ENCODE measurements around the gene ADD3.

Gene ADD3, protein sequence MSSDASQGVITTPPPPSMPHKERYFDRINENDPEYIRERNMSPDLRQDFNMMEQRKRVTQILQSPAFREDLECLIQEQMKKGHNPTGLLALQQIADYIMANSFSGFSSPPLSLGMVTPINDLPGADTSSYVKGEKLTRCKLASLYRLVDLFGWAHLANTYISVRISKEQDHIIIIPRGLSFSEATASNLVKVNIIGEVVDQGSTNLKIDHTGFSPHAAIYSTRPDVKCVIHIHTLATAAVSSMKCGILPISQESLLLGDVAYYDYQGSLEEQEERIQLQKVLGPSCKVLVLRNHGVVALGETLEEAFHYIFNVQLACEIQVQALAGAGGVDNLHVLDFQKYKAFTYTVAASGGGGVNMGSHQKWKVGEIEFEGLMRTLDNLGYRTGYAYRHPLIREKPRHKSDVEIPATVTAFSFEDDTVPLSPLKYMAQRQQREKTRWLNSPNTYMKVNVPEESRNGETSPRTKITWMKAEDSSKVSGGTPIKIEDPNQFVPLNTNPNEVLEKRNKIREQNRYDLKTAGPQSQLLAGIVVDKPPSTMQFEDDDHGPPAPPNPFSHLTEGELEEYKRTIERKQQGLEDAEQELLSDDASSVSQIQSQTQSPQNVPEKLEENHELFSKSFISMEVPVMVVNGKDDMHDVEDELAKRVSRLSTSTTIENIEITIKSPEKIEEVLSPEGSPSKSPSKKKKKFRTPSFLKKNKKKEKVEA

DNA sequence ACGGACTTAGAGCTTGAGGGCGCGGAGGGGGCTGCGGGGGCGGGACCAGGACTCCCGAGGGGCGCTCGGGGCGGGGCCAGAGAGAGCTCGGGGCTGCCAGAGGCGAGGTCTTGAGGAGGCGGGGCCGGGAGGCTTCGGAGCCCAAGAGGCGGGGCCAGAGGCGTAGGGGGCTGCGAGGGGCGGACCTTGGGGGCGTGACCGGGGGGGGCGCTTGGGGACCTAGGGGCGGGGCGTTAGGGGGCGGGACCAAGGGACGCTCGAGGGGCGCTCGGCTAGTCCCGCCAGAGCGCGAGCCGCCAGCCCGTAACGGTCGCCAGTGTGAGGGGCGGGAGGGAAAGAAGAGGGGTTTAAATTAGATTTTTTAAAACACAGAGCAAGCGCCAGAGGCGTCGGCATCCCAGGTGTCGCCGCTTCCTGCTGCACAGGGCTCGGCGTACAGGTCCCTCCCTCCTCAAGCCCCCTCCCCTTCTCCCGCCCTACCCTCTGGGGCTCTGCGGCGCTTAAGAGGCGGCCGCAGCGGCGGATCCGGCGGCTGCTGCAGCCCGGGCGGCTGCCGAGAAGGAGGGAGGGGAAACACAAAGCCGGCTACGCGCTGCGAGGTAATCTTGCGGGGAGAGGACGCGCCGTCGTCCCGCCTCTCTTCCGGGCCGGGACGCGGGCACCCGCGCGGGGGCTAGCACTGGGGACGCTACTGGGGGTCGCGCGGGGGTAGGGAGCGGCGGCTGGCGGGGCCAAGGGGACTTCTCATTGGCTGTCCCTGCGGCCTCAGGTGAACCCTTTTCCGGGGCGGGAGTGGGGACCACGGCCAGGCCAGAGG is at the start of gene ADD3:
ADD3 (plus strand) TSS at position 284 of the 817 bp plus-strand sequence. CDS start 92,670 bp downstream, outside the sequence.
- peak; percentile 90 for DNase-seq (ENCODE audit: low read depth)

DNA sequence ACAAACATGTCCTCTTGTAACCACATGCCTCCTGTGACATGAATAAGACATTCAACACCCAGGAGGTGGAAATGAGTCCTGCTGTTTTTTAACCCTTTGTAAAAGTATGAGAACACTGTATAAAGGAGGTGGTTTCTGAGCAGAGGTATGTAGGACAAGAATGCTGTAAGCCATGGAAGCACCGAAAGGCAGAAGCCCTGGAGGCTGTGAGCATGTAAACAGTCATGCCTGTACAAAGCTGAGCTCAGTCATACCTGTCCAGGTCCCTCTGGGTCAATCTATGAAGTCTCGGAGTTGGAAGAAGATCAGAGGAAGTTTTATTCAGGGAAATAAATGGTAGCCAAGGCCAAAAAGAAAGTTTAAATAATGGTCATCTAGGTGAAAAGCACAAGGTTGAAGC is 49.7 kb upstream of the ADD3 start:
- DNase-seq (ENCODE audit: low read depth) = no peak

DNA sequence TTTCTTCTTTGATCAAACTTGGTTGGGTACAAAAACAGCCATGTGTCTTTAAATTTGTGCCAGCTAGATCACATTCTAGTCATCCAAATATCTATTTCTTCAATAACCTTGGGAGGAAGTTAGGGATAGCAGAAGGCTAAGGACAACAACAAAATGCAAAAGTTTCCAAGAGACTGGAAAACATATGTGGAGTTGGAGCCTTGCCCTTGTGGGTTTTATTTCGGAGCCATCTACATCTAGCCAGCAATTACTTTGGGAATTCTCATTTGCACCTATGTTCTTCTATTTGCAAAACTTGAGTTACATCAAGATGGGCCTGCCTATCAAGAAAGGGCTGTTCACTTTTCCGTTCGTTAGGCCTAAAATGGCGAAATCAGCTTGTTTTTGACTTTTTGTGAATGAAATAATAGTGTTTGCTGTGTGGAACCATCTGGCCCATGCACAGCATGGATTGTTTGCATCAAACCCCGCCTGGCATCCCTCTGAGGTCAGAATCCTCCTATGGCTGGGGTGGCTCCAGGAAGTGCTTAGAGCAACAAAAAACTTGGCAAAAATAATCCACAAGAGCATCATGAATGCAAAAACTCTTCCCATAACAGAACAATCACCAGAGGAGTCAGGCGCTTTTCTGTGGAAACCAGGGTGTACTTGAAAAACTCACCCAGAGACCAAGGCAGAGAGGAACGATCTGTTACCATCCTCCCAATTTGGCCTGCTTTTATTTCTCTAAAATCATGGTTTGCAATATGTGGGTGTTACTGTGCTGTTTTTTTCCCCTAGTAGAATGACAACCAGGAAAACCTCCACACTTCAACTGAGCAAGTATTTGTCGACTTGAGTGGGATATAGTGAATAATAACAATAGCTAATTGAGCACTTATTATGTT is 48.3 kb upstream of the ADD3 start:
- DNase-seq (ENCODE audit: low read depth) = no peak

DNA sequence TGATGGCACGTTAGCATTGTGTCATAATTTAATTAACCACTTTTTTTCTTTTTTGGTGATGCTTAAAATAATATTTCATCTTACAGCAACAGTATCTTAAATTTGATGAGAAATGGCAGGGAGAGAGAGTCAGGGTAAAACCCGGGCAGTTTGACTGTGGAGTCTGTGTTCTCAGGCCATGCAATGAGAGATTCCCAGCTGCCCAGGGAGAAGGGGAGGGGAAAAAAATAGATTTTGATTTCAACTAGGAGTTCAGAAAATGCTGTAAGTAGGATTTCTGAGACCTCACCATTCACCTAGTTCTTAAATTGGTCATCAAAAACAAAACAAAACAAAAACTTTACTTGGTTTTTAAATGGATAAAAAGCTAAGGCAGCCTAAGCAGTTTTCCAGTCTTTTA is 47.1 kb upstream of the ADD3 start:
- DNase-seq (ENCODE audit: low read depth) = no peak

DNA sequence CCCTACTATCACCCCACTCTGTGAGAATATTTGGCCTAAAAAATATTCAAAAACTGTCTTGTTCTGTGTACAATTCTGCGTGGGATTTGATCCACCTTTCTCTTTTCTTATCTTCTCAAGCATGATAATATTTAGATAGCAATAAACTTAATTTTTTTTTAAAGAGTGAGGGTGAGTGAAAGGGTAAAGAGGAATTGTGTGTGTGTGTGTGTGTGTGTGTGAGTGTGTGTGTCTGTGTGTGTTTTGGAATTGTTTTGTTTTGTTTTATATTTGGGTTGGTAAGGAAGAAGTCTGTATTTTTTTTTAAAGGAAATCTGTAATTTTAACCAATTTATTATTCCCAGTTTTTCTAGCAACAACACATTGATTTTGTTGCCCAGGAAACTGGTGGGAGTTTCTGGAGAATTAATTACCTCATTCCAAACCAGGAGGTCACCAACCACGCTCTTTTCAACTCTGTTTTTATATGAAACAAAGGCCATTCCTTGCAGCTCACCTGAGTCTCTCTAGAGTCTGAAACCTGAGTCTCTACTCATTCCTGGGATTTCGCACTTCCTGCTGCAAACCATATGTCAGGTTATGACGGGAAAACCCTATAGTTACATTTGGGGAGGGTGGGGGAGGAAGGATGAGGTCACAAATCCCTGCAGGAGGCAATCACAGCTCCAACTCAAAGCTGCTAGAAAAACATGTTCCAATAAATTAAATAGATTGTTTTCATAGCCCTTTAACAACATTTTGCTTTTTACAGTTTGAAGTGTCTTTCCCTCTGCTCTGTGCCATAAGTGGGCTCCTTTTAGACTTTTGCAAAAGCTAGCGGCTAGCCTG is 46.4 kb upstream of the ADD3 start:
- peak; percentile 38 for DNase-seq (ENCODE audit: low read depth)

DNA sequence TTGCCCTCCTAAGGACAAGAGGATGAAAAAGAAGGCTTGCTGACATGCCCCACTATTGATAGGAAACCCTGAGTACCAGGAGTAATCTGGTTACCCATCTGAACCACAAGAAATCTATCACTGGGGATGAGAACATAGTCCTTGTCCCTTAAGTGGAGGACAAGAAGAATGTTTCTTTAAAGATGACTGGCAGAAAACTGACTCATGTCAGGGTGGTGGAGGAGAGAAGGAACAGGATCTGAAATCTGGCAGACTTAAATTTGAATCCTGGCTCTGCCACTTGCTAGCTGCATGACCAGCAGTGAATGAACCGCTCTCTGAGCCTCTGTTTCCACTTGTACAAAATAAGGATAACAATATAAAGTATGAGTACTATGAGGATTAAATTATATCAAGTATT is 45.5 kb upstream of the ADD3 start:
- DNase-seq (ENCODE audit: low read depth) = peak; percentile 55

DNA sequence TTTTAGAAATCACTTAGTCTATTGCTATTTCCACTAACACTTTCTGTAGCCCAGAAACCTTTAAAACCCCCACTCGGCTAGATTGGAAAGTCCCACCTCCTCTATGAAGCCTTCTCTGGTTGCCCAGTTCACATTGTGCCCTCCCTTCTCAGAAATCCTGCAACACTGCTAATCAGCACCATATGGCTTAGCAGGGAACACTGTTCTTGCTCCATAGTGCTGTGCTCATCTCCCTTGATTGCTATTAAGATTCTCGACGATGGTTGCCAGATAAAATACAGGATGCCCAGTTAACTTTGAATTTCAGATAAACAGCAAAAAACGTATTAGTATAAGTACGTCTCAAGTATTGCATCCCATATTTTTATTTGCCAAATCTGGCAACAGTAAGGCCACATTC is 44.3 kb upstream of the ADD3 start:
- DNase-seq (ENCODE audit: low read depth) = peak; percentile 77

DNA sequence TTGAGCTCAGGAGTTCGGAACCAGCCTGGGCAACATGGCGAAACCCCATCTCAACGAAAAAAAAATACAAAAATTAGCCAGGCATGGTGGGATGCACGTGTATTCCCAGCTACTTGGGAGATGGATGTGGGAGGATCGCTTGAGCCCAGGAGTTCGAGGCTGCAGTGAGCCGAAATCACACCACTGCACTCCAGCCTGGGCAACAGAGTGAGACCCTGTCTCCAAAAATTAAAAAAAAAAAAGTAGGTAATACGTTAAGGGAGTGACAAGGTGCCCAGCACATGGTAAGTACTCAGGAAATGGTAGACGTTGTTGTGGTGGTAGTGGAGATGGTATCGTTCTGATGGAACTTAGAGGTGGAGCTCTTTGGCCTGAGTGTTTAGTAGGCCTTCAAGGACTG is 43.5 kb upstream of the ADD3 start:
- DNase-seq (ENCODE audit: low read depth) = no peak

DNA sequence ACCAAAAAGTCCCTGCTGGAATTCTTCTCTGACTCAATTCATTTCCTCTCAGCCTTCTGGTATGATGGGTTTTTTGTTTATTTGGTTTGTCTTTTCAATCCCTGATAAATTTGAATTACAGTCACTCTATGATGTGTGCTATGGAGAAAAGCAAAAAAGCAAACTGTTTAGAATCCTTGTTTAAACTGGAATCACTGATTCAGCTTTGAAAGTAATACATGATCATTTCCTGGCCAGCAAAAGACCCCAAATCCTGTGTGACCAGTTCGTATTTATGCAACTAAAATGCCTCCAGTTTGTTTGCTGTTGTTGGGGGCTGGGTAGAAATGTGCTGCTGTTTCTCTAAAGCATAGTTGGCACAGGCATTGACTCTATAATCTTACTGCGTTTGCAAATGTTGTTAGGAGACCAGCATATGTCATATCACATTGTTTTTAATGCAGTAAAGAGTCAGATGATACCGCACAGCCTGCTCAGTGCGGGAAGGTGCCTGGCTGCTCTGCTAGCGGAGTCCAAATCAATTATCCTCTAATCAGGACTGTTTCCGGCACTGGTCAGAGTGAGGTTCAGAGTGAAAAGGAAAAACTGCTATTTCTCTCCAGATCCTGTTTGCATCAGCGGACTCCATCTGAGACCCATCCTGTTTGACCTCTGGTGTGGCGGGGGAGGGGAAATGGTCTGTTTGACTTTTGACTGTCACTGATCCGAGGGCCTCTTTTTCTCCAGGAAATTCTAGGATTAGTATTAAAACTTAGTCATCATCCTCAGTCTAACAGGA is 40.6 kb upstream of the ADD3 start:
- DNase-seq (ENCODE audit: low read depth) = peak; percentile 79

DNA sequence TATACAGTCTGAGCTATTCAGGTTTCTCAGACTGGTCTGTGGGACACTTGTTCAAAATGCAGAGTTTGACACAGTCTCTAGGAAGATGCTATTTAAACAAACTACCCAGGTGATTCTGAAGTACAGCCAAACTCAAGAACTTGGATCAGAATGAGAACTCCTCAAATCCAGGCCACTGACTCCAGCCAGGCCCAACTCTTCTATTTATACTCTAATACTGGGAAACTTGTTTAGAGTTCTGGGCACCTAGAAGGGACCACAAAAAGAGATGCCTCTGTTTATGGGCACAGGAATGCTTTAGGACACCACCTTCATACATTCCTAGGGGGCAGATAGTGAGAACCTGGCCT is 40.1 kb upstream of the ADD3 start:
- DNase-seq (ENCODE audit: low read depth) = no peak

DNA sequence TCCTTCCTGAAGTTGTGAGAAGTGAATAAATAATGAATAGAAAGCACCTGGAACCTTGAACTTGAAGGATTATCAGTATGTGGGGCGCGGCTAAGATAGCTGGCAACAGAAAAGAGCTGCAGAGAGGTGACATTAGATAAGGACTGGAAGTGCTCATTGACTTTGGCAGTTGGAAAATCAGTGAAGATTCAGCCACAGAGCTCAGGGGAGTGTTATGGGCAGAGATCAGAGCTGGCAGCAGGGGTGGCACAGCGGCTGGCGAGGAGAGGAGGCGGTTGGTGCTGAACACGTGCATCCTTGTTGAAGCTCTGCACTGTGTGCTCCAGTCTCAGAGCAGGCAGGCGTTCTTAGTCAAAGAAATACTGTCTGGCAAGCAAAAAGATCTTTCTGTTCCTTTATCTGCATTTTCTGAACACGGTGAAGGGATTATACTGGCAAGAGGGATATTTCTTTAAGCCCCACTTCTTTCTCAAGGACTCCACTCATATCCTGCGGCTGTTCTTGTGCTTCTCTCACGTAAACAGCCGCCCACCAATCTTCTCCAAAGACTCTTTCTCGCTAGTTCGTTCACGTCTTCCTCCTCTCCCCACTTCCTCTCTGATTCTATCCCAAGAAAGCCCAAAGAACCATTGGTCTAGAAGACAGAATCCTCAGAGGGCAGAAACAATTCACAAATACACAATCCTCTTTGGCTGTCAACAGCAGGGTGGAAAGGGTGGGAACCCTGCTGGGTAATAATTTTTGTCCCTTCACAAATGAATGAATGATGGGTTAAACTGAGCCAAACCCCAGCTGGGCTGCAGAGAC is 38.6 kb upstream of the ADD3 start:
- no peak for DNase-seq (ENCODE audit: low read depth)

DNA sequence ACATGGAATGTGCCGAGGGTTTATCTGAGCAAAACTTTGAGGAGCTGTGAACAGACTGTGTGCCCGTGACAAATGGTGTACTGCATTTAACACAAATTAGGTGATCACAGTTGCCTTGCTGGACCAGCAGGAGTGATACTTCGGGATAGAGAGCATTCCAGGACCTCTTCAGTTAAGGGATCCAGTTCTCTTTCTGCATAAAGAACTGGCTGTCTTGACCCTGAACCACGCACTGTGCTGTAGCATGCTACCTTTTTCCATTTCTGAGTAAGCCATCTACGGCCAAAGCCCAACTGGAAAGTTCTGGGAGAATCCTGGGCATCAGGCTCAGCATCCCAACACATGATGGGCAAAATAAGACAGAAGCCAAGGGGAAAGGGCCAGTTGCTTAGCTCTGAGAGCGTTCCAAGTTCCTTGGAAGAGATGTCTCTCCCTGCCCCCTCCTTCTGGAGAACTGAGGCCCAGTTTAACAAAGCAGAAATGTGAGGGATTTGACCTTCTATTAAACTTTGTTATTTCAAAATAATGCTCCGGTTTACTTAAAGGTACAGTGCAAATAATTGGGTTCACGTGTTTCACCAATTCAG is 37.9 kb upstream of the ADD3 start:
- no peak for DNase-seq (ENCODE audit: low read depth)

DNA sequence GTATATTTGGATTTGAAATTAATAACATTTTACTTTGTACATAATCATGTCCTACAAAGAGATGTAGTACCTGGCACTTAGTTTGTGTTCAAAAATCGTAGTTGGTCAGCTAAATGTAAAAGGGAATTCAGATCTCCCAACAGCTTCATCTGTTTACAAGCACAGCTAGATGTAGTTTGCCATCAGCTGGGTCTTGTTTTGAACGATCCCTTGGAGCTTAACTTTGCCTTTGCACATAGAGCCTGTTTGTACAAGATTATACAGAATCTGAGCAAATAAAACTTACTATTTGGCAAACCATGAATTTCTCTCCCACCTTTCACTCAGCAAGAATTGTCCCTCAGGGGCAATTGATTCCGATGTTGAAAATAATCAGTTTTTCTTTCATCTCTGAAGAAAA is 36.1 kb upstream of the ADD3 start:
- no peak for DNase-seq (ENCODE audit: low read depth)

DNA sequence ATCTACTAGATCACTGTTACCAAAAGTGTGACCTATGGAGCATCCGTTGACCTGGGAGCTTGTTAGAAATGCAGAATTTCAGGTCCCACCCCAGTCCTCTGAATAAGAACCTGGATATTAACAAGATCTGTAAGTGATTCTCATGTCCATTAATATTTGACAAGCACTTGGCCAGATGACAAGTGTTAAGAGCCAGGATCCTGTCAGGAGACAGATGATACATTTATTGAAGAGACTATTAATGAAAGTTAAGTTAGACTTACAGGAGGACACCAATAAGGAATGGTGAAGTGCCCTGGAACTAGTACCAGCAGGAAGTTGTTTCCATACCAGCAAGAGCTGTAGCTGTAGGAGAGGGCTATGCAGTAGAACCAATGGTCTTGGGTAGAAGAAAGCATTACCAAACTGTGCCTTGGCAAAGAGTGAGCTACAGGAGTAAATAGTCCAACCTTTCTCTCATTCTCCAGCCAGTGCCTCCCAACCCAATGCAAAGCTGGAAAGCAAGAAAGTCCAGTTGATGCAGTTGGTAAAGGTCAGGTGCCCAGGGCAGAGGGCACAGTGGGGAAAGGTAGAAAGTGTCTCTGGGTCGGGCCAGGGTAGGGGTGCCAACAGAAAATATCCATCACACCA is 35.3 kb upstream of the ADD3 start:
- DNase-seq (ENCODE audit: low read depth) = no peak

DNA sequence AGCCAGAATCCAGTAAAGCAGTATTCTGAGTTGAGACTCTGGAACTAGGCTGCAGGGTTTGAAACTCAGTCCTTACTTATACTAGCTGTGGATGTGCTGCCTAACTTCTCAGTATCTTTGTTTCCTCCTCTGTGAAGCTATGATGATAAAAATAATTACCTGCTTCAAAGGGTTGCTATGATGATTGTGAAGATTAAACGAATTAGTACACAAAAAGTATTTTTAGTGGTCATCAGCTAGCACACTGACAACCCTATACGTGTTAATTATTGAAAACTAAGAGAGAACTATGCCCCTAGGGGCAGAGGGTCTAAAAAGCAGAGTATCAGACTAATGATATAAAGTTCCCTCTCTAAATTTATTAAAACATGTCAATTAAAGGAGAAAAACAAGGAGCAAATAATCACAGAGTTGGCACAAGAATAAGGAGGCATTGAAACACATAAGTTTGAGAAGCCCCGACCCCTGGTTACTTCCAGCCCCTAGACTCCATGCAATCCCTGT is 34.4 kb upstream of the ADD3 start:
- DNase-seq (ENCODE audit: low read depth) = no peak

DNA sequence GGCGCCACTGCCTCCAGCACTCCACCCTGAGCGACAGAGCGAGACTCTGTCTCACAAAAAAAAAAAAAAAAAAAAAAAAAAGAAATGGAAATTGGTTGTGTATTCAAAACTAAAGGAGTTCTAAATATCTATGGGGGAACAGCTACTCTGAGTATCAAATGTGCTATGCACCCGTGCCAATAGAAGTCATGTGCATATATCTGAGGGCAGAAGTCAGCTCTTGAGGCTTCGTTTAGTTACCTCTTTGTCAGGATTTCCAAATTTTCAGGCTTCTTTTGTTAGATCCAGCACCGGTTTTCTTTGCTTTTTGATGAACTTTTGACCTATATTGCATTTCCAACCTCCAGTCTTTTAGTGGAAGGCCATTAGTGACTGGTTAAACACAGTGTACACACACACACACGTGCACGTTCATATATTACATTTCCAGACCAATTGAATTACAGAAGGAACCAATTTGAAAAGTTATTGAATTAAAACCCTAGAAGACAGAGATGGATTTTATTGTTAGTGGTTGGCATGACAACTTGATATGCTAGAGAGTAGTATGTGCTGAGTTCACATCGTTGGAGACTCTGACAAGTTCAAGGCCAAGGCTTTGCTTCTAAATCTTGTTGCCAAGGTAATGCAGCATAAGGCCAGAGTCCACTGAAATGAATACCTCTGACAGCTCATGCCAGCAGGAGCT is 33.1 kb upstream of the ADD3 start:
- DNase-seq (ENCODE audit: low read depth) = peak; percentile 24

Measured in EH (cell line).